SU-DHL-6 (cell line): ENCODE results near the gene FAT1.

Source experiments
- H2AFZ ChIP-seq: fragments of 200-600 bp; sonication (generic); 2 replicates; pipeline ENCODE4 v1.6.1; 2014; ENCODE audit warnings: low read depth, mild to moderate bottlenecking, moderate library complexity, mixed read lengths, antibody characterized with exemption, low read length; ENCODE audit not compliant: severe bottlenecking
- H3F3A ChIP-seq: fragments of 200-600 bp; shearing (Covaris generic); 2 replicates; pipeline ENCODE4 v1.6.0; 2016; ENCODE audit warnings: antibody characterized with exemption, mild to moderate bottlenecking; ENCODE audit not compliant: insufficient read depth
- H3K27ac ChIP-seq: fragments of 200-600 bp; sonication (generic); 2 replicates; pipeline ENCODE4 v1.5.1; 2016; ENCODE audit warnings: low read depth, mild to moderate bottlenecking, low read length, moderate library complexity, mixed read lengths
- H3K27me3 ChIP-seq: fragments of 200-600 bp; sonication (generic), shearing (Covaris generic); 2 replicates; pipeline ENCODE4 v1.6.0; 2014; ENCODE audit warnings: mild to moderate bottlenecking, low read length
- H3K36me3 ChIP-seq: fragments of 200-600 bp; sonication (generic); 2 replicates; pipeline ENCODE4 v1.6.1; 2014; ENCODE audit warnings: mild to moderate bottlenecking, low read length, mixed read lengths
- H3K4me2 ChIP-seq: fragments of 300-600, 200-600 bp; shearing (Covaris generic), sonication (generic); 2 replicates; pipeline ENCODE4 v1.6.0; 2014; ENCODE audit warnings: low read length, low read depth, mild to moderate bottlenecking; ENCODE audit not compliant: poor library complexity, severe bottlenecking
- H3K4me3 ChIP-seq: fragments of 200-600 bp; sonication (generic); 2 replicates; pipeline ENCODE4 v1.5.1; 2014; ENCODE audit warnings: antibody characterized with exemption, low read length, mild to moderate bottlenecking, mixed read lengths; ENCODE audit not compliant: insufficient read depth, poor library complexity, severe bottlenecking
- H3K79me2 ChIP-seq: fragments of 200-600 bp; sonication (generic); 2 replicates; pipeline ENCODE4 v1.6.1; 2014; ENCODE audit warnings: mild to moderate bottlenecking, low read length, moderate library complexity; ENCODE audit not compliant: insufficient read depth
- H3K9ac ChIP-seq: fragments of 200-600 bp; sonication (generic); 2 replicates; pipeline ENCODE4 v1.7.0; 2014; ENCODE audit warnings: mild to moderate bottlenecking, low read length
- H3K9me2 ChIP-seq: fragments of 200-600 bp; sonication (generic); replicated peaks from 2 replicates; pipeline ENCODE4 v1.6.1; 2014; ENCODE audit warnings: low read length; ENCODE audit not compliant: insufficient read depth
- H3K9me3 ChIP-seq: fragments of 200-600 bp; sonication (generic); 2 replicates; pipeline ENCODE4 v1.6.1; 2014; ENCODE audit warnings: low read length, mixed read lengths; ENCODE audit not compliant: insufficient read depth
- H4K20me1 ChIP-seq: fragments of 200-600 bp; sonication (generic); 2 replicates; pipeline ENCODE4 v1.6.1; 2014; ENCODE audit warnings: low read depth, mild to moderate bottlenecking, antibody characterized with exemption, low read length, moderate library complexity, mixed read lengths
- CTCF ChIP-seq: fragments of 200-600 bp; sonication (generic); IDR thresholded peaks from one replicate; pipeline ENCODE4 v1.5.1; 2017; ENCODE audit warnings: antibody characterized with exemption, mild to moderate bottlenecking, low read length, moderate library complexity; ENCODE audit not compliant: insufficient read depth, poor library complexity, severe bottlenecking
- EZH2phosphoT487 ChIP-seq: fragments of 200-600 bp; sonication (generic), shearing (Covaris generic); conservative IDR thresholded peaks from 2 replicates; pipeline ENCODE4 v1.6.1; 2018; ENCODE audit warnings: mild to moderate bottlenecking, antibody characterized with exemption, low read length, moderate library complexity, mixed read lengths

Gene FAT1

GRCh38 chr4:186593587-186593973 is 130.1 kb downstream of the FAT1 start:
- TF ChIP-seq CTCF, result no peak
- TF ChIP-seq EZH2phosphoT487, result no peak
- Histone ChIP-seq H3K27me3 (no peaks in the 10 kb centered on the region), H3K4me3 (no peak overlapping the region), H3K4me2 (no peak overlapping the region), H2AFZ (no peak overlapping the region), H4K20me1 (no peaks in the 10 kb centered on the region), H3K36me3 (no peaks in the 10 kb centered on the region), H3K9me2 (no peaks in the 10 kb centered on the region), H3K27ac (no peak overlapping the region), H3K9me3 (no peaks in the 10 kb centered on the region), H3F3A (no peaks in the 10 kb centered on the region), H3K9ac (no peak overlapping the region), H3K79me2 (no peaks in the 10 kb centered on the region)

- Histone ChIP-seq H3K79me2 (no peaks in the 10 kb centered on the region), H3K9ac (no peak overlapping the region), H3K9me3 (no peaks in the 10 kb centered on the region), H3F3A (no peaks in the 10 kb centered on the region), H2AFZ (no peak overlapping the region), H3K9me2 (no peaks in the 10 kb centered on the region), H3K4me2 (no peak overlapping the region), H3K27ac (no peak overlapping the region), H3K27me3 (no peaks in the 10 kb centered on the region), H3K36me3 (no peaks in the 10 kb centered on the region), H4K20me1 (no peaks in the 10 kb centered on the region), H3K4me3 (no peak overlapping the region)
- TF ChIP-seq CTCF (no peak), EZH2phosphoT487 (no peak)
Observed at GRCh38 chr4:186592966-186593586, 130.6 kb downstream of the FAT1 start.

- TF ChIP-seq EZH2phosphoT487 (no peak), CTCF (no peak)
- H3K9me3 ChIP-seq, result no peaks in the 10 kb centered on the region
- H3K9ac ChIP-seq, result no peak overlapping the region
- no peak overlapping the region for H2AFZ ChIP-seq
- no peaks in the 10 kb centered on the region for H3K27me3 ChIP-seq
- no peaks in the 10 kb centered on the region for H3K9me2 ChIP-seq
- H3K79me2 ChIP-seq, result no peaks in the 10 kb centered on the region
- no peak overlapping the region for H3K4me3 ChIP-seq
- H3K27ac ChIP-seq, result no peak overlapping the region
- no peaks in the 10 kb centered on the region for H4K20me1 ChIP-seq
- no peaks in the 10 kb centered on the region for H3K36me3 ChIP-seq
- no peak overlapping the region for H3K4me2 ChIP-seq
- H3F3A ChIP-seq, result no peaks in the 10 kb centered on the region
Observed at GRCh38 chr4:186592445-186592844, 131.2 kb downstream of the FAT1 start.
